Endothelial cell of umbilical vein (primary cell): ENCODE measurements around the gene BCAS4. TPM values are rescaled to one million over a fixed set of nuclear protein-coding genes. Genes with fewer than 3 reads are reported as not detected.
"Not testable (repeated sequence)": the region's sequence is repeated elsewhere in the genome, so short reads cannot be mapped to it uniquely, and the experiment has no call there.

Experiments
- BruUV-seq: library from RNA; stranded (reverse); fragments of 400-500 nt; replicated peaks from 2 replicates; lab custom pipeline; 2021; lab: Mats Ljungman, UMichigan
- CTCF ChIA-PET: fragments of 300-600, 350-600 bp; sonication (Branson Sonifier 250); formaldehyde crosslinking; loops from one replicate; lab custom pipeline; 2021; ENCODE audit warnings: antibody characterized with exemption, inconsistent platforms; lab: Charles Lee
- POLR2A ChIA-PET: fragments of 300-600, 350-600 bp; sonication (Branson Sonifier 250); formaldehyde crosslinking; loops from one replicate; lab custom pipeline; 2021; ENCODE audit warnings: antibody characterized with exemption, inconsistent platforms; lab: Charles Lee
- DNase-seq: peaks from one replicate; pipeline ENCODE4 v3.0.0-alpha.2; 2011; ENCODE audit warnings: low read depth, low spot score
- FAIRE-seq: peaks from 2 replicates; lab custom pipeline; 2011; peaks lifted over from hg19 to GRCh38; lab: Jason Lieb, UNC
- H2AFZ ChIP-seq: 2 replicates; pipeline ENCODE4 v1.6.0; 2012; ENCODE audit warnings: low read depth, low read length, control low read depth, inconsistent platforms
- H3K27ac ChIP-seq: 2 replicates; pipeline ENCODE4 v1.5.1; 2011; ENCODE audit warnings: low read depth, mild to moderate bottlenecking, control low read depth, low read length, moderate library complexity; ENCODE audit not compliant: insufficient read depth
- H3K27me3 ChIP-seq, 2 experiments: 2 replicates each; pipeline versions ENCODE4 v1.6.0 to v1.6.1; 2011; ENCODE audit warnings: low read length in 2 of 2, mixed read lengths in 1 of 2; ENCODE audit not compliant: control insufficient read depth in 2 of 2, insufficient read depth in 2 of 2
- H3K36me3 ChIP-seq, 2 experiments: 2 replicates in 1 of 2; 3 replicates in 1 of 2; pipeline ENCODE4 v1.5.1; 2011; ENCODE audit warnings: low read length in 2 of 2, mild to moderate bottlenecking in 1 of 2, moderate library complexity in 1 of 2; ENCODE audit not compliant: control insufficient read depth in 2 of 2, insufficient read depth in 2 of 2; ENCODE audit errors: extremely low read depth in 1 of 2
- H3K4me1 ChIP-seq: 3 replicates; pipeline ENCODE4 v1.5.1; 2011; ENCODE audit warnings: mild to moderate bottlenecking, low read length; ENCODE audit not compliant: control insufficient read depth, insufficient read depth; ENCODE audit errors: extremely low read depth
- H3K4me2 ChIP-seq: 2 replicates; pipeline ENCODE4 v1.6.1; 2011; ENCODE audit warnings: low read length, control low read depth, mixed read lengths; ENCODE audit not compliant: insufficient read depth
- H3K4me3 ChIP-seq, 3 experiments: fragments of 200-600 bp in 1 of 3; sonication (generic), shearing (Covaris generic) in 1 of 3; replicated peaks in 1 of 3; 2 replicates each; pipeline ENCODE4 v1.5.1; 2011 to 2016; ENCODE audit warnings: control low read depth in 3 of 3, low read length in 3 of 3, mild to moderate bottlenecking in 2 of 3, inconsistent platforms in 1 of 3, low read depth in 1 of 3, moderate library complexity in 1 of 3; ENCODE audit not compliant: insufficient read depth in 1 of 3
- H3K79me2 ChIP-seq: 2 replicates; pipeline ENCODE4 v1.6.0; 2012; ENCODE audit warnings: low read length, inconsistent platforms; ENCODE audit not compliant: control insufficient read depth, insufficient read depth
- H3K9ac ChIP-seq: replicated peaks from 2 replicates; pipeline ENCODE3; 2011; ENCODE audit warnings: low read length, control low read depth; ENCODE audit not compliant: insufficient read depth; ENCODE audit errors: extremely low read depth
- H3K9me1 ChIP-seq: replicated peaks from 3 replicates; pipeline ENCODE4 v1.6.0; 2011; ENCODE audit warnings: mild to moderate bottlenecking, low read length; ENCODE audit not compliant: control insufficient read depth, insufficient read depth; ENCODE audit errors: extremely low read depth
- H3K9me3 ChIP-seq: replicated peaks from 2 replicates; pipeline ENCODE4 v1.5.1; 2012; ENCODE audit warnings: low read length, inconsistent platforms; ENCODE audit not compliant: control insufficient read depth, insufficient read depth
- H4K20me1 ChIP-seq: replicated peaks from 2 replicates; pipeline ENCODE3; 2011; ENCODE audit warnings: mild to moderate bottlenecking, low read length; ENCODE audit not compliant: control insufficient read depth, insufficient read depth; ENCODE audit errors: extremely low read depth
- CTCF ChIP-seq, 2 donors: IDR thresholded peaks; 1 replicate in 1 of 2; 2 replicates in 1 of 2; pipeline ENCODE4 v1.5.1; 2011; ENCODE audit warnings: low read length in 2 of 2, mild to moderate bottlenecking in 2 of 2, moderate library complexity in 2 of 2, control low read depth in 1 of 2, inconsistent platforms in 1 of 2, low read depth in 1 of 2; ENCODE audit not compliant: insufficient read depth in 1 of 2; ENCODE audit errors: extremely low read depth in 1 of 2
- EZH2 ChIP-seq: IDR thresholded peaks from 2 replicates; pipeline ENCODE4 v1.6.1; 2012; ENCODE audit warnings: borderline replicate concordance, low read depth, mild to moderate bottlenecking, moderate library complexity, low read length, inconsistent platforms; ENCODE audit not compliant: severe bottlenecking
- FOS ChIP-seq: IDR thresholded peaks from 2 replicates; pipeline ENCODE4 v1.6.1; 2011; ENCODE audit warnings: mild to moderate bottlenecking, low read length, moderate library complexity, borderline replicate concordance; ENCODE audit not compliant: insufficient read depth
- GATA2 ChIP-seq: IDR thresholded peaks from 2 replicates; pipeline ENCODE4 v1.7.0; 2011; ENCODE audit warnings: low read depth, mild to moderate bottlenecking, moderate library complexity, mixed read lengths, low read length; ENCODE audit not compliant: insufficient read length, insufficient read depth
- JUN ChIP-seq: IDR thresholded peaks from 2 replicates; pipeline ENCODE4 v1.6.1; 2011; ENCODE audit warnings: borderline replicate concordance, low read depth; ENCODE audit not compliant: insufficient read length, insufficient read depth
- MAX ChIP-seq: IDR thresholded peaks from 2 replicates; pipeline ENCODE4 v1.6.1; 2011; ENCODE audit not compliant: insufficient read depth, insufficient read length
- MYC ChIP-seq: IDR thresholded peaks from one replicate; pipeline ENCODE4 v1.6.1; 2011; ENCODE audit warnings: mild to moderate bottlenecking, low read depth, low read length
- POLR2A ChIP-seq: IDR thresholded peaks from 2 replicates; pipeline ENCODE4 v1.6.1; 2012; ENCODE audit warnings: low read depth, mild to moderate bottlenecking, control low read depth, low read length
- POLR2AphosphoS5 ChIP-seq: IDR thresholded peaks from 2 replicates; pipeline ENCODE4 v1.6.1; 2012; ENCODE audit warnings: low read depth, mild to moderate bottlenecking, control low read depth, low read length, moderate library complexity; ENCODE audit not compliant: insufficient read depth
- dilution Hi-C: fragments of 300-500 bp; cut with MboI; formaldehyde crosslinking; loops from one replicate; pipeline ENCODE4 v1.15.0; 2019; ENCODE audit warnings: low sequenced_read_pairs; ENCODE audit not compliant: extremely low pct_ligation_motif_present
- intact Hi-C: fragments of 100-400 bp; cut with micrococcal nuclease; formaldehyde crosslinking; loops from one replicate; pipeline ENCODE4 v1.10.0; 2022
- polyA plus RNA-seq, 4 experiments: library from polyadenylated mRNA; depleted of rRNA in 3 of 4; stranded (reverse) in 3 of 4; unstranded in 1 of 4; fragments of >200 nt; gene quantifications; 2 replicates each; pipeline versions ENCODE4 v1.2.1 to v1.2.3, GENCODE V29; 2011 to 2012; ENCODE audit warnings: missing spikeins in 1 of 4
- total RNA-seq: library from RNA; stranded (reverse); gene quantifications from 2 replicates; pipeline ENCODE4 v1.2.3, GENCODE V29; 2021

BCAS4 gene
- total and polyA plus RNA-seq, 2 donors (not counting 3 experiments of a cell fraction or from before 2014, with no cell fraction given): 1.0 to 1.5 TPM

- no peak for FAIRE-seq
- Histone ChIP-seq H4K20me1 (no peaks in the 10 kb centered on the region), H3K9ac (no peak overlapping the region), H3K4me2 (no peak overlapping the region), H3K79me2 (no peaks in the 10 kb centered on the region), H2AFZ (no peak overlapping the region), H3K9me1 (no peaks in the 10 kb centered on the region), H3K36me3 (no peaks in the 10 kb centered on the region), H3K27ac (no peak overlapping the region), H3K9me3 (no peaks in the 10 kb centered on the region), H3K4me3 (no peak overlapping the region), H3K27me3 (peaks cover 0 to 2% of the 10 kb centered on the region in 2 experiments), H3K4me1 (no peaks in the 10 kb centered on the region)
- ChIA-PET POLR2A (no interaction called here), CTCF (interaction anchor here (1.7 to 3.2 kb wide), 3 partner anchors 9 to 140 kb away, joined by 6 to 19 read pairs (median 6); no protein-coding TSS in a partner anchor)
- dilution Hi-C loops: no loop called here
- BruUV-seq: no TSS peak
- intact Hi-C loops: no loop called here
- TF ChIP-seq GATA2 (no peak), MAX (no peak), FOS (no peak), POLR2A (no peak), POLR2AphosphoS5 (no peak), JUN (no peak), EZH2 (no peak), CTCF (IDR thresholded peaks at IDR 0.05; ENCODE audit: extremely low read depth in 1 of 2, insufficient read depth in 1 of 2, low read depth in 1 of 2, low read length in 2 of 2) (no peak), MYC (no peak)
- DNase-seq: no peak
Observed at GRCh38 chr20:50765674-50766073, 29.2 kb upstream of the BCAS4 start.

- BruUV-seq, H2AFZ ChIP-seq, H3K4me1 ChIP-seq, dilution Hi-C loops, H3K27me3 ChIP-seq, intact Hi-C loops, H4K20me1 ChIP-seq, POLR2A ChIA-PET, FAIRE-seq, H3K36me3 ChIP-seq, H3K9me1 ChIP-seq, H3K4me3 ChIP-seq, H3K27ac ChIP-seq, DNase-seq, H3K9ac ChIP-seq, H3K4me2 ChIP-seq, H3K79me2 ChIP-seq, H3K9me3 ChIP-seq: not testable (repeated sequence)
- CTCF ChIA-PET: interaction anchor here (1.1 to 3.2 kb wide), 5 partner anchors 11 to 127 kb away, joined by 3 to 19 read pairs (median 5); partner anchors contain the start of gene BCAS4
Observed at GRCh38 chr20:50766955-50767809, 27.7 kb upstream of the BCAS4 start.
